ENCODE data around the gene SELENOV. TPM values are rescaled to one million over a fixed set of nuclear protein-coding genes. Genes with fewer than 3 reads are reported as not detected.

Gene SELENOV
- total and polyA plus RNA-seq, 2 donors from 2014 or later = not detected

- Histone ChIP-seq H3K9ac (ENCODE audit: low read length in 3 of 3) (no peak overlapping the region), H3K27ac (ENCODE audit: low read depth in 2 of 2, low read length in 2 of 2) (no peak overlapping the region), H3K4me3 (ENCODE audit: low read length in 3 of 3) (no peak overlapping the region), H3K36me3 (ENCODE audit: control insufficient read depth in 2 of 3, insufficient read depth in 3 of 3, low read length in 3 of 3) (no peaks in the 10 kb centered on the region), H3K9me3 (ENCODE audit: control insufficient read depth in 2 of 3, insufficient read depth in 1 of 3, low read length in 3 of 3) (no peaks in the 10 kb centered on the region), H3K4me1 (ENCODE audit: control insufficient read depth in 2 of 3, insufficient read depth in 2 of 3, low read depth in 1 of 3, low read length in 3 of 3) (peaks cover 0 to 5% (median 4%) of the 10 kb centered on the region in 3 donors), H3K27me3 (ENCODE audit: control insufficient read depth, insufficient read depth, low read length) (peaks cover 21% of the 10 kb centered on the region)
- FAIRE-seq (no peak), DNase-seq (no peak)
- intact Hi-C loops (cut with DNase I) = no loop called here
- TF ChIP-seq CTCF (IDR thresholded peaks at IDR 0.05; ENCODE audit: borderline replicate concordance, extremely low read depth, insufficient read depth) = no peak
Measured at GRCh38 chr19:39500543-39500942, 14.4 kb upstream of the SELENOV start.

- intact Hi-C loops (cut with DNase I) = no loop called here
- Histone ChIP-seq H3K27ac (ENCODE audit: low read depth in 2 of 2, low read length in 2 of 2) (no peak overlapping the region), H3K36me3 (ENCODE audit: control insufficient read depth in 2 of 3, insufficient read depth in 3 of 3, low read length in 3 of 3) (no peaks in the 10 kb centered on the region), H3K4me3 (ENCODE audit: low read length in 3 of 3) (no peak overlapping the region), H3K27me3 (ENCODE audit: control insufficient read depth, insufficient read depth, low read length) (peaks cover 21% of the 10 kb centered on the region), H3K9me3 (ENCODE audit: control insufficient read depth in 2 of 3, insufficient read depth in 1 of 3, low read length in 3 of 3) (no peaks in the 10 kb centered on the region), H3K4me1 (ENCODE audit: control insufficient read depth in 2 of 3, insufficient read depth in 2 of 3, low read depth in 1 of 3, low read length in 3 of 3) (peaks cover 0 to 5% (median 4%) of the 10 kb centered on the region in 3 donors), H3K9ac (ENCODE audit: low read length in 3 of 3) (no peak overlapping the region)
- TF ChIP-seq CTCF (IDR thresholded peaks at IDR 0.05; ENCODE audit: borderline replicate concordance, extremely low read depth, insufficient read depth) = no peak
- DNase-seq (no peak), FAIRE-seq (no peak)
Measured at GRCh38 chr19:39501340-39501739, 13.6 kb upstream of the SELENOV start.

- Histone ChIP-seq H3K9ac (ENCODE audit: low read length in 3 of 3) (no peak overlapping the region), H3K9me3 (ENCODE audit: control insufficient read depth in 2 of 3, insufficient read depth in 1 of 3, low read length in 3 of 3) (no peaks in the 10 kb centered on the region), H3K27ac (ENCODE audit: low read depth in 2 of 2, low read length in 2 of 2) (no peak overlapping the region), H3K27me3 (ENCODE audit: control insufficient read depth, insufficient read depth, low read length) (peaks cover 21% of the 10 kb centered on the region), H3K4me1 (ENCODE audit: control insufficient read depth in 2 of 3, insufficient read depth in 2 of 3, low read depth in 1 of 3, low read length in 3 of 3) (peaks cover 0 to 7% (median 4%) of the 10 kb centered on the region in 3 donors), H3K36me3 (ENCODE audit: control insufficient read depth in 2 of 3, insufficient read depth in 3 of 3, low read length in 3 of 3) (no peaks in the 10 kb centered on the region), H3K4me3 (ENCODE audit: low read length in 3 of 3) (no peak overlapping the region)
- FAIRE-seq (no peak), DNase-seq (peak; percentile 68 to 87 (median 81))
- peak; percentile 70 for TF ChIP-seq CTCF (IDR thresholded peaks at IDR 0.05; ENCODE audit: borderline replicate concordance, extremely low read depth, insufficient read depth)
- intact Hi-C loops (cut with DNase I) = no loop called here
Measured at GRCh38 chr19:39502640-39503417, 12.1 kb upstream of the SELENOV start.
